H9 (cell line): ENCODE measurements around the gene HS6ST3. TPM values are rescaled to one million over a fixed set of nuclear protein-coding genes. Genes with fewer than 3 reads are reported as not detected.

Source experiments
- DNase-seq: peaks from one replicate; pipeline ENCODE4 v3.0.0-alpha.2; 2017
- H2AFZ ChIP-seq: one replicate; pipeline ENCODE4 v1.6.1; 2013; ENCODE audit warnings: mild to moderate bottlenecking, low read length, control low read depth, moderate library complexity
- H2AK5ac ChIP-seq: 2 replicates; pipeline ENCODE4 v1.6.1; 2013; ENCODE audit warnings: low read length, control low read depth, mixed read lengths; ENCODE audit not compliant: insufficient read length
- H2BK120ac ChIP-seq: one replicate; pipeline ENCODE4 v1.6.1; 2013; ENCODE audit warnings: low read depth, mild to moderate bottlenecking, low read length, control low read depth, inconsistent platforms; ENCODE audit not compliant: poor library complexity, severe bottlenecking
- H2BK12ac ChIP-seq: 2 replicates; pipeline ENCODE4 v1.6.1; 2013; ENCODE audit warnings: low read length, control low read depth, mixed read lengths, low read depth; ENCODE audit not compliant: insufficient read length
- H2BK15ac ChIP-seq: 2 replicates; pipeline ENCODE4 v1.6.1; 2013; ENCODE audit warnings: low read depth, low read length, control low read depth
- H2BK20ac ChIP-seq: one replicate; pipeline ENCODE4 v1.6.1; 2013; ENCODE audit warnings: low read depth, mild to moderate bottlenecking, low read length, control low read depth, inconsistent platforms; ENCODE audit not compliant: poor library complexity, severe bottlenecking
- H2BK5ac ChIP-seq: 2 replicates; pipeline ENCODE4 v1.6.1; 2013; ENCODE audit warnings: low read length, control low read depth, mixed read lengths; ENCODE audit not compliant: insufficient read length
- H3K14ac ChIP-seq: 2 replicates; pipeline ENCODE4 v1.6.1; 2013; ENCODE audit warnings: low read length, control low read depth; ENCODE audit not compliant: insufficient read depth
- H3K18ac ChIP-seq: 2 replicates; pipeline ENCODE4 v1.6.1; 2013; ENCODE audit warnings: low read depth, mild to moderate bottlenecking, mixed read lengths, low read length, control low read depth; ENCODE audit not compliant: insufficient read length
- H3K23ac ChIP-seq: 2 replicates; pipeline ENCODE4 v1.6.1; 2013; ENCODE audit warnings: low read length, control low read depth, mixed read lengths, low read depth; ENCODE audit not compliant: insufficient read length
- H3K23me2 ChIP-seq: 2 replicates; pipeline ENCODE4 v1.6.1; 2013; ENCODE audit warnings: low read depth, mild to moderate bottlenecking, mixed read lengths, low read length, control low read depth; ENCODE audit not compliant: insufficient read length, poor library complexity, severe bottlenecking
- H3K27ac ChIP-seq: 2 replicates; pipeline ENCODE4 v1.5.1; 2013; ENCODE audit warnings: low read length, control low read depth, mixed read lengths, low read depth; ENCODE audit not compliant: insufficient read length
- H3K27me3 ChIP-seq: 2 replicates; pipeline ENCODE4 v1.6.1; 2013; ENCODE audit warnings: low read length, control low read depth, inconsistent platforms; ENCODE audit not compliant: insufficient read depth
- H3K4ac ChIP-seq: 2 replicates; pipeline ENCODE4 v1.6.1; 2013; ENCODE audit warnings: low read depth, mild to moderate bottlenecking, control low read depth, inconsistent platforms, low read length, moderate library complexity
- H3K4me1 ChIP-seq: 2 replicates; pipeline ENCODE4 v1.6.1; 2013; ENCODE audit warnings: low read length, control low read depth, inconsistent platforms; ENCODE audit not compliant: insufficient read depth
- H3K4me2 ChIP-seq: 2 replicates; pipeline ENCODE4 v1.6.1; 2013; ENCODE audit warnings: low read length, control low read depth, mixed read lengths; ENCODE audit not compliant: insufficient read length, insufficient read depth
- H3K56ac ChIP-seq: 2 replicates; pipeline ENCODE4 v1.6.1; 2013; ENCODE audit warnings: low read depth, mild to moderate bottlenecking, mixed read lengths, low read length, control low read depth; ENCODE audit not compliant: insufficient read length
- H3K79me1 ChIP-seq: 2 replicates; pipeline ENCODE4 v1.6.1; 2013; ENCODE audit warnings: low read depth, mild to moderate bottlenecking, moderate library complexity, low read length, control low read depth, inconsistent platforms; ENCODE audit not compliant: insufficient read depth, poor library complexity, severe bottlenecking
- H3K79me2 ChIP-seq: 2 replicates; pipeline ENCODE4 v1.6.1; 2013; ENCODE audit warnings: low read length, control low read depth, inconsistent platforms; ENCODE audit not compliant: insufficient read depth
- H3K9ac ChIP-seq: 2 replicates; pipeline ENCODE4 v1.6.1; 2013; ENCODE audit warnings: low read length, control low read depth, mixed read lengths; ENCODE audit not compliant: insufficient read length; ENCODE audit errors: extremely low read depth
- H3K9me3 ChIP-seq: one replicate; pipeline ENCODE4 v1.6.1; 2013; ENCODE audit warnings: low read depth, low read length, inconsistent platforms; ENCODE audit not compliant: control insufficient read depth
- H3T11ph ChIP-seq: one replicate; pipeline ENCODE4 v1.6.1; 2013; ENCODE audit warnings: mild to moderate bottlenecking, low read length, control low read depth, inconsistent platforms
- H4K20me1 ChIP-seq: one replicate; pipeline ENCODE4 v1.6.1; 2013; ENCODE audit not compliant: control insufficient read depth, insufficient read length, insufficient read depth
- H4K5ac ChIP-seq: 2 replicates; pipeline ENCODE4 v1.6.1; 2013; ENCODE audit warnings: low read depth, mild to moderate bottlenecking, mixed read lengths, low read length, control low read depth; ENCODE audit not compliant: insufficient read length
- H4K8ac ChIP-seq: replicated peaks from 2 replicates; pipeline ENCODE4 v1.6.1; 2013; ENCODE audit warnings: low read length, control low read depth, mixed read lengths, low read depth; ENCODE audit not compliant: insufficient read length
- H4K91ac ChIP-seq: 2 replicates; pipeline ENCODE4 v1.6.1; 2013; ENCODE audit warnings: low read depth, mild to moderate bottlenecking, moderate library complexity, mixed read lengths, low read length, control low read depth; ENCODE audit not compliant: insufficient read length
- H3K27ac Mint-ChIP-seq, 3 experiments: 2 replicates in 2 of 3; 3 replicates in 1 of 3; pipeline ENCODE4 v1.8.0; 2020 to 2021; ENCODE audit warnings: mixed read lengths in 3 of 3, mild to moderate bottlenecking in 1 of 3, moderate library complexity in 1 of 3
- H3K27me3 Mint-ChIP-seq: 2 replicates; pipeline ENCODE4 v1.8.0; 2021; ENCODE audit warnings: low read depth, mild to moderate bottlenecking, moderate library complexity, mixed read lengths
- H3K36me3 Mint-ChIP-seq, 3 experiments: 2 replicates in 2 of 3; 3 replicates in 1 of 3; pipeline ENCODE4 v1.8.0; 2020 to 2021; ENCODE audit warnings: low read depth in 3 of 3, mixed read lengths in 3 of 3; ENCODE audit not compliant: insufficient read depth in 1 of 3
- H3K4me1 Mint-ChIP-seq, 2 experiments: 2 replicates each; pipeline ENCODE4 v1.8.0; 2020; ENCODE audit warnings: mixed read lengths in 2 of 2
- H3K4me3 Mint-ChIP-seq, 2 experiments: 2 replicates in 1 of 2; 3 replicates in 1 of 2; pipeline ENCODE4 v1.8.0; 2020 to 2021; ENCODE audit warnings: mild to moderate bottlenecking in 2 of 2, mixed read lengths in 2 of 2, moderate library complexity in 1 of 2
- H3K9me3 Mint-ChIP-seq, 2 experiments: 2 replicates in 1 of 2; 3 replicates in 1 of 2; pipeline ENCODE4 v1.8.0; 2020; ENCODE audit warnings: mild to moderate bottlenecking in 2 of 2, mixed read lengths in 2 of 2, moderate library complexity in 1 of 2
- CTCF ChIP-seq: fragments of 200-600 bp; sonication (generic); conservative IDR thresholded peaks from 3 replicates; pipeline ENCODE4 v1.8.0; 2021; ENCODE audit warnings: antibody characterized with exemption, mild to moderate bottlenecking
- WGBS: extraction: QIAGEN DNeasy Blood & Tissue Kit; methylation state at CpG from one replicate; pipeline ENCODE4 v1.1.7; 2013; ENCODE audit warnings: missing lambda C conversion rate, low lambda C conversion rate, mixed read lengths; ENCODE audit not compliant: insufficient read length; ENCODE audit errors: extremely low coverage; 5-methylcytosine and 5-hydroxymethylcytosine counted together
- total RNA-seq: library from RNA; stranded (reverse); gene quantifications from 2 replicates; pipeline ENCODE4 v1.2.1, GENCODE V29; 2021

Gene HS6ST3
- total RNA-seq, 1 experiment from 2014 or later, result 0.44 TPM

DNA sequence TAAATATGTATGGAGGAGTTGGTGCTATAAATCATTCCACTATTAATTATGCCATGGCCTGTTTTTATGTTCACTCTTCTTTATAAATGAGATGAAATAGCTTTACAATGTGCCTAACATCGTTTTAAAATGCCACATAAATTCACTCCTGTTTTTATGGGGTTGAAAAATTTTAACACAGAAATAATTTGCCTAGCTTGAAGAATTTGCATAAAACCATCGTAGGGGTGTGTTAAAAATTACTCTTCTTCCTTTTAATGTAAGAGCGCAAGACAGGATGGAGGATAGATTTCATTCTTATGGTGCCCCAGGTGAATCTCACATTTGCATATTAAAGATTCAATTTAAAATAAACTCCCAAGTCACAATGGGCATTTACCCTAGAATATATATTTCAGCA lies 456.6 kb downstream of the HS6ST3 start:
- no peak overlapping the region for H2BK20ac ChIP-seq
- DNase-seq, result no peak
- no peak overlapping the region for H3K14ac ChIP-seq
- H3K9ac ChIP-seq, result no peak overlapping the region
- H3T11ph ChIP-seq, result no peak overlapping the region
- no peaks in the 10 kb centered on the region for H3K79me1 ChIP-seq
- H3K18ac ChIP-seq, result no peak overlapping the region
- no peak overlapping the region for H2BK12ac ChIP-seq
- no peak overlapping the region for H4K8ac ChIP-seq
- no peaks in the 10 kb centered on the region for H3K4me1 ChIP-seq
- no CpG with 5 or more reads among the region's 3 CpGs for WGBS
- no peaks in the 10 kb centered on the region; the same call in 1 of the 2 replicates for H3K27me3 Mint-ChIP-seq
- H3K4ac ChIP-seq, result no peak overlapping the region
- H3K79me2 ChIP-seq, result no peaks in the 10 kb centered on the region
- H3K4me1 Mint-ChIP-seq, result peaks cover 0 to 3% of the 10 kb centered on the region in 2 experiments; a peak in 1 of 4 replicates
- no peak for TF ChIP-seq CTCF
- H2BK15ac ChIP-seq, result no peak overlapping the region
- no peak overlapping the region for H2AK5ac ChIP-seq
- no peak overlapping the region for H2AFZ ChIP-seq
- no peak overlapping the region for H3K23ac ChIP-seq
- H4K91ac ChIP-seq, result no peak overlapping the region
- no peak overlapping the region for H3K27ac ChIP-seq
- no peak overlapping the region for H4K5ac ChIP-seq
- no peaks in the 10 kb centered on the region for H3K9me3 ChIP-seq
- H3K27ac Mint-ChIP-seq, result no peak overlapping the region
- H3K4me2 ChIP-seq, result no peak overlapping the region
- no peak overlapping the region for H2BK120ac ChIP-seq
- no peak overlapping the region for H2BK5ac ChIP-seq
- H3K36me3 Mint-ChIP-seq, result no peaks in the 10 kb centered on the region
- H3K27me3 ChIP-seq, result no peaks in the 10 kb centered on the region
- no peaks in the 10 kb centered on the region for H4K20me1 ChIP-seq
- no peaks in the 10 kb centered on the region for H3K23me2 ChIP-seq
- H3K4me3 Mint-ChIP-seq, result no peak overlapping the region
- no peak overlapping the region for H3K56ac ChIP-seq
- H3K9me3 Mint-ChIP-seq, result no peaks in the 10 kb centered on the region
